Left lung (tissue), 10 donors: ENCODE measurements around the gene PCDHB6. TPM values are rescaled to one million over a fixed set of nuclear protein-coding genes. Genes with fewer than 3 reads are reported as not detected.
"Not testable (repeated sequence)": the region's sequence is repeated elsewhere in the genome, so short reads cannot be mapped to it uniquely, and the experiment has no call there.

Experiments
- ATAC-seq: fragments of 200-7000 bp; cut with Tn5 transposase; one replicate; pipeline ENCODE4 v1.9.1; 2020; ENCODE audit warnings: moderate library complexity
- DNase-seq, 4 donors: peaks; one replicate each; pipeline ENCODE4 v3.0.0-alpha.2; 2013 to 2020
- H3K27ac ChIP-seq, 2 donors: fragments of 200-600 bp; sonication (generic) in 1 of 2; one replicate each; pipeline versions ENCODE4 v1.5.0 to v1.8.0; 2020 to 2021
- H3K27me3 ChIP-seq, 2 donors: fragments of 200-600 bp; sonication (generic) in 1 of 2; one replicate each; pipeline versions ENCODE4 v1.5.0 to v1.8.0; 2020 to 2021
- H3K36me3 ChIP-seq, 2 donors: fragments of 200-600 bp; sonication (generic) in 1 of 2; one replicate each; pipeline versions ENCODE4 v1.5.0 to v1.8.0; 2020 to 2021
- H3K4me1 ChIP-seq, 2 donors: fragments of 200-600 bp; one replicate each; pipeline ENCODE4 v1.8.0; 2021
- H3K4me3 ChIP-seq, 2 donors: fragments of 200-600 bp; sonication (generic) in 1 of 2; one replicate each; pipeline versions ENCODE4 v1.5.0 to v1.8.0; 2020 to 2021; ENCODE audit warnings: mild to moderate bottlenecking in 1 of 2
- H3K9me3 ChIP-seq, 2 donors: fragments of 200-600 bp; sonication (generic) in 1 of 2; one replicate each; pipeline versions ENCODE4 v1.5.0 to v1.8.0; 2020 to 2021
- intact Hi-C, 2 donors: fragments of 100-400 bp; cut with DNase I; formaldehyde crosslinking; loops; one replicate each; pipeline versions ENCODE4 v1.11.2 to v1.14.2; 2022
- polyA plus RNA-seq, 6 donors: library from polyadenylated mRNA; unstranded; fragments of 120-200 nt; gene quantifications; one replicate each; pipeline ENCODE4 v1.2.1, GENCODE V29; 2013; ENCODE audit not compliant: insufficient read length in 6 of 6
- total RNA-seq, 2 donors: library from RNA; stranded (reverse); fragmentation: NEBNext Ultra II Directional; extraction: Animal tissue kit (Norgen Biotek cat#: 25700); gene quantifications; one replicate each; pipeline ENCODE4 v1.2.1, GENCODE V29; 2021
- TF ChIP-seq, protein P1 (sequence below), 2 donors: fragments of 200-600 bp; sonication (generic) in 1 of 2; IDR thresholded peaks; one replicate each; pipeline versions ENCODE4 v1.5.0 to v1.8.0; 2021; ENCODE audit warnings: antibody characterized with exemption in 2 of 2
- donor health status: DM: no; HTN: yes; CAD: no.
- donor health status: DM: no; HTN: no; CAD: no.

Gene PCDHB6
- total and polyA plus RNA-seq, 8 donors: 0.73 to 3.3 (median 2.7) TPM

GRCh38 chr5:141199359-141200235 is 49.7 kb downstream of the PCDHB6 start, which contains the start of gene PCDHB11:
Gene PCDHB11, plus strand, starts transcription at chr5:141199627. Its CDS starts 148 bp downstream, at chr5:141199775.
- intact Hi-C loops: no loop called here
- peak; percentile 26 for ATAC-seq
- H3K4me3 ChIP-seq: no peak within 1 kb of the TSS
- H3K4me1 ChIP-seq: no peaks in the 10 kb centered on the region
- no peaks in the 10 kb centered on the region for H3K36me3 ChIP-seq
- peaks cover 0 to 33% of the 10 kb centered on the region in 2 donors for H3K27me3 ChIP-seq
- peaks cover 5 to 92% of the 10 kb centered on the region in 2 donors for H3K9me3 ChIP-seq
- DNase-seq: no peak
- no peak within 1 kb of the TSS for H3K27ac ChIP-seq
- TF ChIP-seq, protein P1, sequence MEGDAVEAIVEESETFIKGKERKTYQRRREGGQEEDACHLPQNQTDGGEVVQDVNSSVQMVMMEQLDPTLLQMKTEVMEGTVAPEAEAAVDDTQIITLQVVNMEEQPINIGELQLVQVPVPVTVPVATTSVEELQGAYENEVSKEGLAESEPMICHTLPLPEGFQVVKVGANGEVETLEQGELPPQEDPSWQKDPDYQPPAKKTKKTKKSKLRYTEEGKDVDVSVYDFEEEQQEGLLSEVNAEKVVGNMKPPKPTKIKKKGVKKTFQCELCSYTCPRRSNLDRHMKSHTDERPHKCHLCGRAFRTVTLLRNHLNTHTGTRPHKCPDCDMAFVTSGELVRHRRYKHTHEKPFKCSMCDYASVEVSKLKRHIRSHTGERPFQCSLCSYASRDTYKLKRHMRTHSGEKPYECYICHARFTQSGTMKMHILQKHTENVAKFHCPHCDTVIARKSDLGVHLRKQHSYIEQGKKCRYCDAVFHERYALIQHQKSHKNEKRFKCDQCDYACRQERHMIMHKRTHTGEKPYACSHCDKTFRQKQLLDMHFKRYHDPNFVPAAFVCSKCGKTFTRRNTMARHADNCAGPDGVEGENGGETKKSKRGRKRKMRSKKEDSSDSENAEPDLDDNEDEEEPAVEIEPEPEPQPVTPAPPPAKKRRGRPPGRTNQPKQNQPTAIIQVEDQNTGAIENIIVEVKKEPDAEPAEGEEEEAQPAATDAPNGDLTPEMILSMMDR (IDR thresholded peaks at IDR 0.05): no peak

- DNase-seq, H3K4me1 ChIP-seq, intact Hi-C loops, H3K27ac ChIP-seq, H3K36me3 ChIP-seq, ATAC-seq, H3K4me3 ChIP-seq: not testable (repeated sequence)
- H3K27me3 ChIP-seq: peaks cover 0 to 32% of the 10 kb centered on the region in 2 donors
- H3K9me3 ChIP-seq: peaks cover 5 to 83% of the 10 kb centered on the region in 2 donors
Measured at GRCh38 chr5:141201126-141201525, 51.3 kb downstream of the PCDHB6 start.

DNA sequence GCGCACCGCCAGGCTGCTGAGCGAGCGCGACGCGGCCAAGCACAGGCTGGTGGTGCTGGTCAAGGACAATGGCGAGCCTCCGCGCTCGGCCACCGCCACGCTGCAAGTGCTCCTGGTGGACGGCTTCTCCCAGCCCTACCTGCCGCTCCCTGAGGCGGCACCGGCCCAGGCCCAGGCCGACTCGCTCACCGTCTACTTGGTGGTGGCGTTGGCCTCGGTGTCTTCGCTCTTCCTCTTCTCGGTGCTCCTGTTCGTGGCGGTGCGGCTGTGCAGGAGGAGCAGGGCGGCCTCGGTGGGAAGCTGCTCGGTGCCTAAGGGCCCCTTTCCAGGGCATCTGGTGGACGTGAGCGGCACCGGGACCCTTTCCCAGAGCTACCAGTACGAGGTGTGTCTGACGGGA is 51.8 kb downstream of the PCDHB6 start:
- H3K4me1 ChIP-seq, H3K4me3 ChIP-seq, H3K36me3 ChIP-seq, intact Hi-C loops, H3K27ac ChIP-seq, ATAC-seq: not testable (repeated sequence)
- DNase-seq: peak in 1 of 4 donors; percentile 59
- Histone ChIP-seq H3K9me3 (peaks cover 5 to 78% of the 10 kb centered on the region in 2 donors), H3K27me3 (peaks cover 0 to 32% of the 10 kb centered on the region in 2 donors)

Other genes starting within 250 kb of the PCDHB6 start
Only the 30 nearest of the 32 such genes appear.
- 1 to 10 TPM; 6.7 to 8.3 TPM for gene PCDHAC1, start 223.8 kb upstream of the PCDHB6 start, total RNA-seq
- gene PCDHAC1, start 223.8 kb upstream of the PCDHB6 start, polyA plus RNA-seq: under 1 TPM; 0.26 to 0.53 (median 0.32) TPM
- 10 to 100 TPM in 1 of 2 donors, 1 to 10 TPM in 1; 9.9 to 12.6 TPM for gene PCDHAC2, start 183.6 kb upstream of the PCDHB6 start, total RNA-seq
- gene PCDHAC2, start 183.6 kb upstream of the PCDHB6 start, polyA plus RNA-seq: 1 to 10 TPM; 2.8 to 4.5 (median 3.1) TPM
- gene PCDHB1, start 98.7 kb upstream of the PCDHB6 start, total RNA-seq: under 1 TPM; 0.06 to 0.10 TPM
- gene PCDHB1, start 98.7 kb upstream of the PCDHB6 start, polyA plus RNA-seq: under 1 TPM; 0.06 to 0.14 (median 0.11) TPM
- 1 to 10 TPM; 3.6 to 6.6 TPM for gene PCDHB2, start 55.4 kb upstream of the PCDHB6 start, total RNA-seq
- 10 to 100 TPM in 1 of 6 donors, 1 to 10 TPM in 5; 5.9 to 12.5 (median 8.9) TPM for gene PCDHB2, start 55.4 kb upstream of the PCDHB6 start, polyA plus RNA-seq
- 1 to 10 TPM; 2.0 to 3.9 TPM for gene PCDHB3, start 49.6 kb upstream of the PCDHB6 start, total RNA-seq
- gene PCDHB3, start 49.6 kb upstream of the PCDHB6 start, polyA plus RNA-seq: 1 to 10 TPM; 2.2 to 4.1 (median 3.2) TPM
- 1 to 10 TPM; 1.9 to 4.3 TPM for gene PCDHB4, start 28.2 kb upstream of the PCDHB6 start, total RNA-seq
- 1 to 10 TPM; 2.0 to 3.5 (median 2.5) TPM for gene PCDHB4, start 28.2 kb upstream of the PCDHB6 start, polyA plus RNA-seq
- gene PCDHB5, start 14.9 kb upstream of the PCDHB6 start, total RNA-seq: 1 to 10 TPM; 2.5 to 7.5 TPM
- gene PCDHB5, start 14.9 kb upstream of the PCDHB6 start, polyA plus RNA-seq: 10 to 100 TPM in 5 of 6 donors, 1 to 10 TPM in 1; 8.0 to 13.9 (median 11.3) TPM
- gene PCDHB7, start 22.6 kb downstream of the PCDHB6 start, total RNA-seq: 1 to 10 TPM; 2.4 to 3.8 TPM
- gene PCDHB7, start 22.6 kb downstream of the PCDHB6 start, polyA plus RNA-seq: 1 to 10 TPM; 3.9 to 5.8 (median 4.8) TPM
- gene PCDHB8, start 27.7 kb downstream of the PCDHB6 start, total RNA-seq: 1 to 10 TPM; 1.1 to 2.7 TPM
- gene PCDHB8, start 27.7 kb downstream of the PCDHB6 start, polyA plus RNA-seq: 1 to 10 TPM in 5 of 6 donors, under 1 TPM in 1; 0.72 to 3.7 (median 2.5) TPM
- gene PCDHB16, start 32.3 kb downstream of the PCDHB6 start, total RNA-seq: 1 to 10 TPM; 1.8 to 3.1 TPM
- 1 to 10 TPM; 4.0 to 8.2 (median 6.9) TPM for gene PCDHB16, start 32.3 kb downstream of the PCDHB6 start, polyA plus RNA-seq
- gene PCDHB9, start 37.1 kb downstream of the PCDHB6 start, total RNA-seq: 1 to 10 TPM; 1.3 to 1.6 TPM
- gene PCDHB9, start 37.1 kb downstream of the PCDHB6 start, polyA plus RNA-seq: 1 to 10 TPM; 3.3 to 5.1 (median 4.4) TPM
- 1 to 10 TPM; 1.5 to 2.0 TPM for gene PCDHB10, start 42.3 kb downstream of the PCDHB6 start, total RNA-seq
- gene PCDHB10, start 42.3 kb downstream of the PCDHB6 start, polyA plus RNA-seq: 1 to 10 TPM; 5.8 to 6.9 (median 6.2) TPM
- gene PCDHB11, start 49.6 kb downstream of the PCDHB6 start, total RNA-seq: 1 to 10 TPM; 2.6 to 3.4 TPM
- 1 to 10 TPM; 2.4 to 3.8 (median 3.5) TPM for gene PCDHB11, start 49.6 kb downstream of the PCDHB6 start, polyA plus RNA-seq
- gene PCDHB12, start 58.7 kb downstream of the PCDHB6 start, total RNA-seq: 1 to 10 TPM; 2.3 to 2.6 TPM
- 1 to 10 TPM; 4.6 to 7.6 (median 6.2) TPM for gene PCDHB12, start 58.7 kb downstream of the PCDHB6 start, polyA plus RNA-seq
- 1 to 10 TPM; 1.8 to 2.1 TPM for gene PCDHB13, start 63.9 kb downstream of the PCDHB6 start, total RNA-seq
- 1 to 10 TPM; 5.0 to 6.9 (median 5.9) TPM for gene PCDHB13, start 63.9 kb downstream of the PCDHB6 start, polyA plus RNA-seq
- 1 to 10 TPM; 2.6 to 3.0 TPM for gene PCDHB14, start 73.3 kb downstream of the PCDHB6 start, total RNA-seq
- gene PCDHB14, start 73.3 kb downstream of the PCDHB6 start, polyA plus RNA-seq: 10 to 100 TPM in 3 of 6 donors, 1 to 10 TPM in 3; 8.4 to 11.1 (median 10.1) TPM
- 1 to 10 TPM; 2.8 to 5.0 TPM for gene PCDHB15, start 95.3 kb downstream of the PCDHB6 start, total RNA-seq
- 10 to 100 TPM in 3 of 6 donors, 1 to 10 TPM in 3; 8.7 to 14.4 (median 11.1) TPM for gene PCDHB15, start 95.3 kb downstream of the PCDHB6 start, polyA plus RNA-seq
- gene SLC25A2, start 154.0 kb downstream of the PCDHB6 start, total RNA-seq: under 1 TPM in 1 of 2 donors, not detected in 1; 0.76 TPM
- under 1 TPM in 4 of 6 donors, not detected in 2; 0.14 to 0.34 (median 0.21) TPM for gene SLC25A2, start 154.0 kb downstream of the PCDHB6 start, polyA plus RNA-seq
- 10 to 100 TPM; 53.2 to 53.5 TPM for gene TAF7, start 170.7 kb downstream of the PCDHB6 start, total RNA-seq
- 100 to 1,000 TPM; 123 to 142 (median 134) TPM for gene TAF7, start 170.7 kb downstream of the PCDHB6 start, polyA plus RNA-seq
- gene PCDHGA1, start 180.5 kb downstream of the PCDHB6 start, total RNA-seq: under 1 TPM; 0.38 to 0.42 TPM
- 1 to 10 TPM in 1 of 6 donors, under 1 TPM in 5; 0.39 to 1.1 (median 0.81) TPM for gene PCDHGA1, start 180.5 kb downstream of the PCDHB6 start, polyA plus RNA-seq
- gene PCDHGA2, start 188.7 kb downstream of the PCDHB6 start, total RNA-seq: 1 to 10 TPM; 2.0 to 3.6 TPM
- gene PCDHGA2, start 188.7 kb downstream of the PCDHB6 start, polyA plus RNA-seq: 1 to 10 TPM; 4.6 to 7.1 (median 5.7) TPM
- 1 to 10 TPM; 1.4 to 1.8 TPM for gene PCDHGA3, start 193.8 kb downstream of the PCDHB6 start, total RNA-seq
- 1 to 10 TPM; 1.6 to 4.4 (median 3.4) TPM for gene PCDHGA3, start 193.8 kb downstream of the PCDHB6 start, polyA plus RNA-seq
- 1 to 10 TPM; 1.7 to 2.1 TPM for gene PCDHGB1, start 200.0 kb downstream of the PCDHB6 start, total RNA-seq
- gene PCDHGB1, start 200.0 kb downstream of the PCDHB6 start, polyA plus RNA-seq: 1 to 10 TPM; 1.4 to 2.3 (median 1.7) TPM
- 1 to 10 TPM; 2.2 to 2.6 TPM for gene PCDHGA4, start 205.0 kb downstream of the PCDHB6 start, total RNA-seq
- gene PCDHGA4, start 205.0 kb downstream of the PCDHB6 start, polyA plus RNA-seq: 1 to 10 TPM; 2.1 to 3.4 (median 2.9) TPM
- 1 to 10 TPM; 2.3 to 2.6 TPM for gene PCDHGB2, start 209.9 kb downstream of the PCDHB6 start, total RNA-seq
- gene PCDHGB2, start 209.9 kb downstream of the PCDHB6 start, polyA plus RNA-seq: 1 to 10 TPM; 4.4 to 5.4 (median 4.7) TPM
- gene PCDHGA5, start 214.1 kb downstream of the PCDHB6 start, total RNA-seq: 1 to 10 TPM; 1.3 to 2.0 TPM
- gene PCDHGA5, start 214.1 kb downstream of the PCDHB6 start, polyA plus RNA-seq: 1 to 10 TPM; 3.2 to 5.0 (median 4.1) TPM
- gene PCDHGB3, start 220.2 kb downstream of the PCDHB6 start, total RNA-seq: 1 to 10 TPM; 1.5 to 2.4 TPM
- 1 to 10 TPM; 2.6 to 3.4 (median 2.7) TPM for gene PCDHGB3, start 220.2 kb downstream of the PCDHB6 start, polyA plus RNA-seq
- gene PCDHGA6, start 223.8 kb downstream of the PCDHB6 start, total RNA-seq: 1 to 10 TPM; 2.9 TPM
- gene PCDHGA6, start 223.8 kb downstream of the PCDHB6 start, polyA plus RNA-seq: 1 to 10 TPM; 4.8 to 6.5 (median 5.8) TPM
- 1 to 10 TPM; 1.7 TPM for gene PCDHGA7, start 232.7 kb downstream of the PCDHB6 start, total RNA-seq
- gene PCDHGA7, start 232.7 kb downstream of the PCDHB6 start, polyA plus RNA-seq: 1 to 10 TPM; 1.8 to 2.2 (median 2.0) TPM
- gene PCDHGB4, start 237.6 kb downstream of the PCDHB6 start, total RNA-seq: 1 to 10 TPM; 3.2 to 3.4 TPM
- gene PCDHGB4, start 237.6 kb downstream of the PCDHB6 start, polyA plus RNA-seq: 1 to 10 TPM; 3.7 to 5.9 (median 4.3) TPM